GM19240 (cell line): ENCODE results near the gene AEBP1.

Experiments
- DNase-seq: peaks from one replicate; pipeline ENCODE4 v3.0.0; 2011; ENCODE audit warnings: low spot score; ENCODE audit not compliant: insufficient read length

The AEBP1 gene

GRCh38 chr7:44140341-44140740, 36.2 kb downstream of the AEBP1 start:
- no peak for DNase-seq

- no peak for DNase-seq
Measured at GRCh38 chr7:44141221-44141850, 37.2 kb downstream of the AEBP1 start, which contains the start of gene MYL7. MYL7 (minus strand) TSS chr7:44141332; CDS start chr7:44141305, 27 bp downstream.

- DNase-seq, result no peak
Measured at GRCh38 chr7:44142028-44142427, 37.9 kb downstream of the AEBP1 start.

- no peak for DNase-seq
Measured at GRCh38 chr7:44143646-44144250, 39.6 kb downstream of the AEBP1 start.

GRCh38 chr7:44144426-44144967, 40.4 kb downstream of the AEBP1 start:
- no peak for DNase-seq

- DNase-seq, result no peak
Measured at GRCh38 chr7:44144968-44145478, 40.9 kb downstream of the AEBP1 start.

- no peak for DNase-seq
Measured at GRCh38 chr7:44145479-44145968, 41.4 kb downstream of the AEBP1 start.

GRCh38 chr7:44145969-44146911, 42.1 kb downstream of the AEBP1 start:
- no peak for DNase-seq

- no peak for DNase-seq
Measured at GRCh38 chr7:44147026-44147991, 43.2 kb downstream of the AEBP1 start.

- DNase-seq, result no peak
Measured at GRCh38 chr7:44148166-44148565, 44.0 kb downstream of the AEBP1 start.

- DNase-seq, result no peak
Measured at GRCh38 chr7:44148961-44149536, 44.9 kb downstream of the AEBP1 start.

- no peak for DNase-seq
Measured at GRCh38 chr7:44149571-44150465, 45.7 kb downstream of the AEBP1 start.

GRCh38 chr7:44150466-44150832, 46.3 kb downstream of the AEBP1 start:
- no peak for DNase-seq

- no peak for DNase-seq
Measured at GRCh38 chr7:44150966-44151941, 47.1 kb downstream of the AEBP1 start.

GRCh38 chr7:44151956-44152355, 47.8 kb downstream of the AEBP1 start:
- no peak for DNase-seq

- no peak for DNase-seq
Measured at GRCh38 chr7:44152971-44153947, 49.1 kb downstream of the AEBP1 start.

GRCh38 chr7:44153948-44154335, 49.8 kb downstream of the AEBP1 start:
- no peak for DNase-seq
